ENCODE results near the gene MED13.

The MED13 gene

GRCh38 chr17:62067165-62068145 lies 2.4 kb upstream of the MED13 start:
- no peak for DNase-seq (ENCODE audit: low read depth)
- TF ChIP-seq CTCF (IDR thresholded peaks at IDR 0.05; ENCODE audit: insufficient read depth, low read depth, low read length, missing control alignments) = no peak
- H3K4me3 ChIP-seq (ENCODE audit: low read length) = no peak overlapping the region

- H3K4me3 ChIP-seq (ENCODE audit: low read length) = peak overlapping the region; percentile 98
- TF ChIP-seq CTCF (IDR thresholded peaks at IDR 0.05; ENCODE audit: insufficient read depth, low read depth, low read length, missing control alignments) = peak; percentile 86
Observed at GRCh38 chr17:62065611-62066468, 762 bp upstream of the MED13 start.

DNA sequence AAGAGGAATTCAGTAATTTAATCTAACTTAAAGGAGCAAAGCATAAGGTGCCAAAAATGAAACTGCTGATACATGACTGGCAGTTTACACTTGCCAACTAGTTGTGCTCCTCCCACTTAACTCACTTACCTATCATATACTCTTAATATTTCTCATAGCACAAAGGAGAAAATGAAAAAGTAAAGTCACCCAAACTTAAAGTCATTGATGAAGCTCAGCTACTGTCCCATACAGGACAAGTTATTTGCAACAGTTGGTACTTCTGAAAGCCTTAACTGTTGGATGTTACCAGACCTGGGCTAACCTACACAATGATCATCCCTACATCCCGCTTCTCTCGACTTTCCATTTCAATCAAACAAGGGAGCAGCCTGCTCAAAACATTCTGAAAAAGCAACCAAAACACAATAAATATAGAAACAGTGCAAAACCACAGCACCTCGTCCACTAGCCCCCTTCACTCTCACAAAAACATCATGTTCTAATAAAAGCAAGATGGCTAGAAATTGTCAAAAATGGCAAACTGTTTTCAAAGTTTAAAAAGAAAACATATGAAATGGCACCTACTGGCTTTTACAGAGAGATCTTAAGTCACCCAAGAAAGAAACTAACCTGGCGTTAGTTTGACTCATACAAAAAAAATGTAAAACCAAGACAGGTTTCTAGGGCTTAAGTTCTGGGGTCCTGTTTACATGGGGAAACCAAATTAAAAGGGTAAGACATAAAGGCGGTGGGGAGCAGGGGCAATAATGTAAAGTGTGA lies 868 bp downstream of the MED13 start:
- DNase-seq (ENCODE audit: low read depth) = peak; percentile 66
- TF ChIP-seq CTCF (IDR thresholded peaks at IDR 0.05; ENCODE audit: insufficient read depth, low read depth, low read length, missing control alignments) = no peak
- H3K4me3 ChIP-seq (ENCODE audit: low read length) = peak overlapping the region; percentile 84

More at GRCh38 chr17:62065611-62066468, 762 bp upstream of the MED13 start:
- peak; percentile 99 for DNase-seq (ENCODE audit: low read depth)

DNA sequence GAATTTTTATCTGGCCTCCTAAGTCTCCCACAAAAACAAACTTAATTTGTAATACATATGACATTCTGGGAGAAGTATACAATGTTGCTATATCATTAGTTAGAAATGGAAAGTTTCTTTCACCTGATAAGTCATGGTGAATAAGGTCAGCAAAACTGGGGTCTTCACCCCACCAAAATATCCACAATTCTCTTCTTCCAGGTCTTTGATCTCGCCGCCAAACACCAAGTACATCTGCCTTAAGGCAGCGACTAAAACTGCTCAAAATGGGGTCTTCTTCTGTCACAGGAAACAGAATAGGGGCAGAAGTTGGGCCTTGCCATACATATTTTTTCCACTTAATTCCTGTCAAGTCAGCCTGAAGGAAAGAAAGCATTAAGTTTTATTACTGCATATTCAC lies 2.1 kb downstream of the MED13 start:
- TF ChIP-seq CTCF (IDR thresholded peaks at IDR 0.05; ENCODE audit: insufficient read depth, low read depth, low read length, missing control alignments) = no peak
- DNase-seq (ENCODE audit: low read depth) = no peak
- H3K4me3 ChIP-seq (ENCODE audit: low read length) = peak overlapping the region; percentile 84

GRCh38 chr17:62062302-62062701 lies 2.8 kb downstream of the MED13 start:
- peak overlapping the region; percentile 84 for H3K4me3 ChIP-seq (ENCODE audit: low read length)
- DNase-seq (ENCODE audit: low read depth) = no peak
- no peak for TF ChIP-seq CTCF (IDR thresholded peaks at IDR 0.05; ENCODE audit: insufficient read depth, low read depth, low read length, missing control alignments)

- DNase-seq (ENCODE audit: low read depth) = no peak
- H3K4me3 ChIP-seq (ENCODE audit: low read length) = no peak overlapping the region
- no peak for TF ChIP-seq CTCF (IDR thresholded peaks at IDR 0.05; ENCODE audit: insufficient read depth, low read depth, low read length, missing control alignments)
Observed at GRCh38 chr17:62059414-62059813, 5.7 kb downstream of the MED13 start.

Data from epithelial cell of esophagus (primary cell).